ENCODE results near the gene ACTL10.

GRCh38 chr20:33645396-33645795, 21.3 kb upstream of the ACTL10 start:
- TF ChIP-seq, protein P1, sequence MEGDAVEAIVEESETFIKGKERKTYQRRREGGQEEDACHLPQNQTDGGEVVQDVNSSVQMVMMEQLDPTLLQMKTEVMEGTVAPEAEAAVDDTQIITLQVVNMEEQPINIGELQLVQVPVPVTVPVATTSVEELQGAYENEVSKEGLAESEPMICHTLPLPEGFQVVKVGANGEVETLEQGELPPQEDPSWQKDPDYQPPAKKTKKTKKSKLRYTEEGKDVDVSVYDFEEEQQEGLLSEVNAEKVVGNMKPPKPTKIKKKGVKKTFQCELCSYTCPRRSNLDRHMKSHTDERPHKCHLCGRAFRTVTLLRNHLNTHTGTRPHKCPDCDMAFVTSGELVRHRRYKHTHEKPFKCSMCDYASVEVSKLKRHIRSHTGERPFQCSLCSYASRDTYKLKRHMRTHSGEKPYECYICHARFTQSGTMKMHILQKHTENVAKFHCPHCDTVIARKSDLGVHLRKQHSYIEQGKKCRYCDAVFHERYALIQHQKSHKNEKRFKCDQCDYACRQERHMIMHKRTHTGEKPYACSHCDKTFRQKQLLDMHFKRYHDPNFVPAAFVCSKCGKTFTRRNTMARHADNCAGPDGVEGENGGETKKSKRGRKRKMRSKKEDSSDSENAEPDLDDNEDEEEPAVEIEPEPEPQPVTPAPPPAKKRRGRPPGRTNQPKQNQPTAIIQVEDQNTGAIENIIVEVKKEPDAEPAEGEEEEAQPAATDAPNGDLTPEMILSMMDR (IDR thresholded peaks at IDR 0.05; ENCODE audit: low read depth, low read length): no peak
- no peak for TF ChIP-seq POLR2A (IDR thresholded peaks at IDR 0.05; ENCODE audit: extremely low read depth, insufficient read length)
- TF ChIP-seq MYC (IDR thresholded peaks at IDR 0.05; ENCODE audit: low read depth, low read length): no peak

Measured in NB4 (cell line).